Measurements from ENCODE around the gene ZBTB5.

ZBTB5 gene

DNA sequence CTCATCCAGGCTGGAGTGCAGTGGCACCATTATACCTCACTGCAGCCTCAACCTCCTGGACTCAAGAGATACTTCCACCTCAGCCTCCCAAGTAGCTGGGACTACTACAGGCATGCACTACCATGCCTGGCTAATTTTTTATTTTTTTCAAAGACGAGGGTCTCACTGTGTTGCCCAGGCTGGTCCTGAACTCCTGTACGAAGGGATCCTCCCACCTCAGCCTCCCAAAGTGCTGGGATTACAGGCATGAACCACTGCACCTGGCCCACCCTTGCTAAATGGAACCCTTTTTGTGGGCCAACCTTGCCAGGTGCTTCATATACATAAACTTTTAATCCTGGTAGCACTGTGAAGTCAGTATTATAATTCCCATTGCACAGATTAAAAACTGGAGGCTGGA, 41.7 kb downstream of the ZBTB5 start:
- Histone ChIP-seq H3K36me3 (ENCODE audit: control insufficient read depth, insufficient read depth, low read length) (peaks cover 24% of the 10 kb centered on the region), H3K27me3 (replicated peaks; ENCODE audit: control insufficient read depth, insufficient read depth, low read length) (no peaks in the 10 kb centered on the region), H3K4me3 (replicated peaks; ENCODE audit: low read depth, low read length) (peak overlapping the region; percentile 93)
- TF ChIP-seq CTCF (IDR thresholded peaks at IDR 0.05; ENCODE audit: insufficient read depth, low read length, poor library complexity, severe bottlenecking): no peak
- no peak for DNase-seq (ENCODE audit: extremely low read depth, insufficient read length)

- no peak for TF ChIP-seq CTCF (IDR thresholded peaks at IDR 0.05; ENCODE audit: insufficient read depth, low read length, poor library complexity, severe bottlenecking)
- Histone ChIP-seq H3K4me3 (replicated peaks; ENCODE audit: low read depth, low read length) (peak within 1 kb of the TSS; percentile 93), H3K27me3 (replicated peaks; ENCODE audit: control insufficient read depth, insufficient read depth, low read length) (no peaks in the 10 kb centered on the region), H3K36me3 (ENCODE audit: control insufficient read depth, insufficient read depth, low read length) (peaks cover 15% of the 10 kb centered on the region)
- DNase-seq (ENCODE audit: extremely low read depth, insufficient read length): peak; percentile 91
Observed at GRCh38 chr9:37422289-37423104, 42.8 kb downstream of the ZBTB5 start, which contains the start of gene GRHPR. Gene GRHPR, plus strand, starts transcription at chr9:37422696. Its CDS starts 55 bp downstream, at chr9:37422751.

DNA sequence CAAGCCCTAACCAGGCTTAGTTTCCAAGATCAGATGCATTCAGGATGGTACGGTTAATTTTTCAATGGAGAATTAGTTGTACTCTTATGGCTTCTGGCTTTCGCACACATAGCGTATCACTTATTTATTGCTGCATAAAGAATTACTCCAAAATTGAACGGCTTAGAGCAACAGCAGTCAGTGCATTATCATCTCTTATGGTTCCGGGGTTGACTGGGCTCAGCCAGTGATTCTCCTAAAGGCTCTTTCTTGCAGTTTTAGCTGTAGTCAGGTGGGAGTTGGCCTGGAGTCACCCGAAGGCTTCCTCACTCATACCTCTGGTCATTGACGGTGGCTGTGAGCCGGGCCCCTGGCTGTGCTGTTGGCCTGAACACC, 43.3 kb downstream of the ZBTB5 start:
- Histone ChIP-seq H3K36me3 (ENCODE audit: control insufficient read depth, insufficient read depth, low read length) (peaks cover 10% of the 10 kb centered on the region), H3K27me3 (replicated peaks; ENCODE audit: control insufficient read depth, insufficient read depth, low read length) (no peaks in the 10 kb centered on the region), H3K4me3 (replicated peaks; ENCODE audit: low read depth, low read length) (peak overlapping the region; percentile 93)
- no peak for TF ChIP-seq CTCF (IDR thresholded peaks at IDR 0.05; ENCODE audit: insufficient read depth, low read length, poor library complexity, severe bottlenecking)
- DNase-seq (ENCODE audit: extremely low read depth, insufficient read length): no peak

- H3K36me3 ChIP-seq (ENCODE audit: control insufficient read depth, insufficient read depth, low read length): peaks cover 4% of the 10 kb centered on the region
- no peaks in the 10 kb centered on the region for H3K27me3 ChIP-seq (replicated peaks; ENCODE audit: control insufficient read depth, insufficient read depth, low read length)
- DNase-seq (ENCODE audit: extremely low read depth, insufficient read length): no peak
- TF ChIP-seq CTCF (IDR thresholded peaks at IDR 0.05; ENCODE audit: insufficient read depth, low read length, poor library complexity, severe bottlenecking): no peak
- no peak overlapping the region for H3K4me3 ChIP-seq (replicated peaks; ENCODE audit: low read depth, low read length)
Observed at GRCh38 chr9:37420271-37421215, 44.7 kb downstream of the ZBTB5 start.

DNA sequence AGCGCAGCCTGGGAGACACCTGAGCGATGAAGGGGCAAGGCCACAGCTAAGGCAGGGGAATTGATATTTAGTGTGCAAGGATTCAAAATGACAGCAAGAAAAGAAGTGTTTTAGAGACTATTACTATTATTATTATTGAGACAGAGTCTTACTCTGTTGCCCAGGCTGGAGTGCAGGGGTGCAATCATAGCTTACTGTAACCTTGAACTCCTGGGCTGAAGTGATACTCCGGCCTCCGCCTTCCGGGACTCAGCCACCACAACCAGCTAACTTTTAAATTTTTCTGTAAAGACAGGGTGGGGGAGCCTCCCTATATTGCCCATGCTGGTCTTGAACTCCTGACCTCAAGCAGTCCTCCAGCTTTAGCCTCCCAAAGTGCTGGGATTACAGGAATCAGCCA, 46.0 kb downstream of the ZBTB5 start:
- no peaks in the 10 kb centered on the region for H3K27me3 ChIP-seq (replicated peaks; ENCODE audit: control insufficient read depth, insufficient read depth, low read length)

More for the DNA sequence above, 46.0 kb downstream of the ZBTB5 start:
- no peak for TF ChIP-seq CTCF (IDR thresholded peaks at IDR 0.05; ENCODE audit: insufficient read depth, low read length, poor library complexity, severe bottlenecking)
- no peak overlapping the region for H3K4me3 ChIP-seq (replicated peaks; ENCODE audit: low read depth, low read length)
- DNase-seq (ENCODE audit: extremely low read depth, insufficient read length): no peak
- H3K36me3 ChIP-seq (ENCODE audit: control insufficient read depth, insufficient read depth, low read length): 0 out of 2 replicates have a peak, but pooled peaks cover under 1% of the 10 kb centered on the region
